HepG2 (cell line): ENCODE measurements around the gene TLE7. TPM values are rescaled to one million over a fixed set of nuclear protein-coding genes. Genes with fewer than 3 reads are reported as not detected.

Source experiments
- ATAC-seq: fragments of 200-7000 bp; cut with Tn5 transposase; 3 replicates; pipeline ENCODE4 v1.9.1; 2020; ENCODE audit warnings: mild to moderate bottlenecking, moderate library complexity
- BruUV-seq: library from RNA; stranded (reverse); fragments of 400-500 nt; replicated peaks from 2 replicates; lab custom pipeline; 2021; lab: Mats Ljungman, UMichigan
- CTCF ChIA-PET: fragments of 300-600 bp; formaldehyde crosslinking; extraction: SDS; loops from one replicate; lab custom pipeline; 2021; ENCODE audit warnings: low total read pairs, inconsistent platforms, low intra/inter-chr PET ratio; lab: Yijun Ruan, JAX
- POLR2A ChIA-PET: fragments of 350-600 bp; sonication (Branson Sonifier 250); formaldehyde crosslinking; loops from one replicate; lab custom pipeline; 2020; ENCODE audit warnings: antibody characterized with exemption, inconsistent platforms; lab: Yijun Ruan, JAX
- DNase-seq: peaks from one replicate; pipeline ENCODE4 v3.0.0-alpha.2; 2015; ENCODE audit warnings: low spot score
- FAIRE-seq: peaks from 3 replicates; lab custom pipeline; 2011; peaks lifted over from hg19 to GRCh38; lab: Jason Lieb, UNC
- H2AFZ ChIP-seq: one replicate; pipeline ENCODE4 v1.6.1; 2011; ENCODE audit warnings: low read length, inconsistent platforms
- H3K27ac ChIP-seq: fragments of 300-600 bp; 3 replicates; pipeline ENCODE4 v1.8.0; 2011; ENCODE audit warnings: mixed run types, mild to moderate bottlenecking, mixed read lengths, low read length, inconsistent platforms; ENCODE audit not compliant: insufficient read depth; ENCODE audit errors: extremely low read length
- H3K27me3 ChIP-seq, 2 experiments: fragments of 200-600 bp in 1 of 2; 2 replicates in 1 of 2; 3 replicates in 1 of 2; pipeline versions ENCODE4 v1.6.0 to v1.8.0; 2011; ENCODE audit warnings: low read length in 2 of 2, mild to moderate bottlenecking in 2 of 2, moderate library complexity in 2 of 2, inconsistent platforms in 1 of 2; ENCODE audit not compliant: insufficient read depth in 2 of 2, control insufficient read depth in 1 of 2
- H3K36me3 ChIP-seq, 2 experiments: fragments of 200-600 bp in 1 of 2; replicated peaks in 1 of 2; 2 replicates in 1 of 2; 3 replicates in 1 of 2; pipeline versions ENCODE4 v1.5.1 to v1.8.0; 2011; ENCODE audit warnings: low read length in 2 of 2, inconsistent platforms in 1 of 2; ENCODE audit not compliant: insufficient read depth in 2 of 2, control insufficient read depth in 1 of 2
- H3K4me1 ChIP-seq: 2 replicates; pipeline ENCODE4 v1.5.1; 2012; ENCODE audit warnings: low read length, inconsistent platforms; ENCODE audit not compliant: insufficient read depth
- H3K4me2 ChIP-seq: 2 replicates; pipeline ENCODE4 v1.6.0; 2011; ENCODE audit warnings: low read depth, low read length, inconsistent platforms
- H3K4me3 ChIP-seq, 3 experiments: fragments of 200-600 bp in 1 of 3; sonication (generic), shearing (Covaris generic) in 1 of 3; replicated peaks in 1 of 3; 2 replicates each; pipeline ENCODE4 v1.5.1; 2011 to 2016; ENCODE audit warnings: low read length in 3 of 3, inconsistent platforms in 2 of 3, low read depth in 2 of 3, mild to moderate bottlenecking in 2 of 3, control low read depth in 1 of 3, mixed read lengths in 1 of 3; ENCODE audit not compliant: insufficient read depth in 1 of 3
- H3K79me2 ChIP-seq: one replicate; pipeline ENCODE4 v1.6.1; 2011; ENCODE audit warnings: low read length, inconsistent platforms; ENCODE audit not compliant: insufficient read depth
- H3K9ac ChIP-seq: 2 replicates; pipeline ENCODE4 v1.6.0; 2011; ENCODE audit warnings: mild to moderate bottlenecking, low read depth, low read length, inconsistent platforms; ENCODE audit not compliant: insufficient read depth
- H3K9me3 ChIP-seq: 2 replicates; pipeline ENCODE4 v1.5.1; 2012; ENCODE audit warnings: mild to moderate bottlenecking, low read length
- H4K20me1 ChIP-seq: 2 replicates; pipeline ENCODE4 v1.6.0; 2011; ENCODE audit warnings: inconsistent platforms, mild to moderate bottlenecking, low read length, moderate library complexity; ENCODE audit not compliant: insufficient read depth
- FOSL1 ChIP-seq: sonication (generic); formaldehyde crosslinking; IDR thresholded peaks from 2 replicates; pipeline ENCODE4 v1.9.0; 2021; ENCODE audit warnings: missing genetic modification reagents, borderline replicate concordance
- HNRNPH1 ChIP-seq: fragments of 200-400 bp; formaldehyde crosslinking; optimal IDR thresholded peaks from 2 replicates; pipeline ENCODE3; 2017; ENCODE audit warnings: mild to moderate bottlenecking, low read depth, low read length
- KIAA2018 ChIP-seq: sonication (generic); formaldehyde crosslinking; IDR thresholded peaks from 2 replicates; pipeline ENCODE4 v1.5.0; 2020; ENCODE audit warnings: mild to moderate bottlenecking, missing genetic modification reagents, borderline replicate concordance
- PLSCR1 ChIP-seq: sonication (generic); formaldehyde crosslinking; IDR thresholded peaks from 2 replicates; pipeline ENCODE4 v1.5.0; 2020; ENCODE audit warnings: missing genetic modification reagents, mild to moderate bottlenecking, borderline replicate concordance
- TBP ChIP-seq: sonication (generic); formaldehyde crosslinking; IDR thresholded peaks from 2 replicates; pipeline ENCODE4 v1.5.0; 2020; ENCODE audit warnings: missing genetic modification reagents
- TEAD2 ChIP-seq: sonication (generic); formaldehyde crosslinking; IDR thresholded peaks from 2 replicates; pipeline ENCODE4 v1.9.0; 2021; ENCODE audit warnings: missing genetic modification reagents
- ZNF34 ChIP-seq: sonication (generic); formaldehyde crosslinking; IDR thresholded peaks from 2 replicates; pipeline ENCODE4 v1.4.0; 2020; ENCODE audit warnings: mild to moderate bottlenecking, missing genetic modification reagents, borderline replicate concordance
- ZNF577 ChIP-seq: sonication (generic); formaldehyde crosslinking; IDR thresholded peaks from 2 replicates; pipeline ENCODE4 v1.4.0; 2020; ENCODE audit warnings: mild to moderate bottlenecking, low read depth, missing genetic modification reagents, borderline replicate concordance
- ZNF652 ChIP-seq: IDR thresholded peaks from 2 replicates; pipeline ENCODE4 v1.6.1; 2016; ENCODE audit warnings: low read depth, borderline replicate concordance
- WGBS: methylation state at CpG from one replicate; pipeline ENCODE4 v1.1.6; 2017; ENCODE audit warnings: low lambda C conversion rate; 5-methylcytosine and 5-hydroxymethylcytosine counted together
- in situ Hi-C: cut with HindIII; loops from 2 replicates; pipeline ENCODE4 v1.10.0; 2017; ENCODE audit warnings: low pct_unique_long_range_greater_than_20kb; ENCODE audit not compliant: extremely low pct_ligation_motif_present
- intact Hi-C: fragments of 100-400 bp; cut with micrococcal nuclease; formaldehyde crosslinking; loops from one replicate; pipeline ENCODE4 v1.10.0; 2022; ENCODE audit not compliant: unreplicated experiment
- polyA plus RNA-seq, 8 experiments: library from polyadenylated mRNA; depleted of rRNA in 3 of 8; stranded (reverse) in 7 of 8; unstranded in 1 of 8; fragments of >200 nt; fragmentation: Illumina TruSeq in 4 of 8; extraction: Trizol in 4 of 8; gene quantifications; 2 replicates each; pipeline versions ENCODE4 v1.2.1 to v1.2.3, GENCODE V29; 2011 to 2016; ENCODE audit warnings: low read depth in 4 of 8, missing spikeins in 1 of 8, mixed read lengths in 1 of 8; ENCODE audit not compliant: insufficient read depth in 1 of 8
- total RNA-seq, 5 experiments: library from RNA; depleted of rRNA; stranded (reverse); fragments of >200 nt; fragmentation: Illumina TruSeq; extraction: Trizol; gene quantifications; 2 replicates each; pipeline ENCODE4 v1.2.3, GENCODE V29; 2016; ENCODE audit warnings: low read depth in 1 of 5
- TF ChIP-seq, protein P1 (sequence below): IDR thresholded peaks from 2 replicates; pipeline ENCODE4 v1.6.1; 2016
- TF ChIP-seq, protein P2 (sequence below): IDR thresholded peaks from 2 replicates; pipeline ENCODE4 v1.6.1; 2012; ENCODE audit warnings: low read length, improper control_type of control experiment

TLE7 gene
- total and polyA plus RNA-seq, 2 of the 13 experiments (the other 11 are each of a cell fraction or from before 2014, with no cell fraction given) = not detected

- Histone ChIP-seq H3K27ac (no peak overlapping the region), H3K36me3 (no peaks in the 10 kb centered on the region), H3K4me3 (no peak overlapping the region), H3K9ac (no peak overlapping the region), H3K79me2 (no peaks in the 10 kb centered on the region), H4K20me1 (no peaks in the 10 kb centered on the region), H2AFZ (no peak overlapping the region), H3K4me1 (no peaks in the 10 kb centered on the region), H3K27me3 (peaks cover 0 to 4% of the 10 kb centered on the region in 2 experiments; a peak in 2 of 5 replicates), H3K9me3 (no peaks in the 10 kb centered on the region), H3K4me2 (no peak overlapping the region)
- ChIA-PET POLR2A (no interaction called here), CTCF (no interaction called here)
- in situ Hi-C loops = loop anchor here (10.0 kb wide), 1 partner anchor 46 kb away; the partner anchor contains the start of gene TLE7
- intact Hi-C loops = no loop called here
- no peak for FAIRE-seq
- no peak for ATAC-seq
- WGBS = 0% methylated on average over 3 of the region's 3 CpGs
- no peak for DNase-seq
- no TSS peak for BruUV-seq
- TF ChIP-seq TEAD2 (CRISPR knock-in tag) = no peak
- TF ChIP-seq KIAA2018 (CRISPR knock-in tag) = no peak
- TF ChIP-seq, protein P1, sequence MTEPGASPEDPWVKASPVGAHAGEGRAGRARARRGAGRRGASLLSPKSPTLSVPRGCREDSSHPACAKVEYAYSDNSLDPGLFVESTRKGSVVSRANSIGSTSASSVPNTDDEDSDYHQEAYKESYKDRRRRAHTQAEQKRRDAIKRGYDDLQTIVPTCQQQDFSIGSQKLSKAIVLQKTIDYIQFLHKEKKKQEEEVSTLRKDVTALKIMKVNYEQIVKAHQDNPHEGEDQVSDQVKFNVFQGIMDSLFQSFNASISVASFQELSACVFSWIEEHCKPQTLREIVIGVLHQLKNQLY (CRISPR knock-in tag) = no peak
- TF ChIP-seq PLSCR1 (CRISPR knock-in tag) = no peak
- TF ChIP-seq TBP (CRISPR knock-in tag) = no peak
- TF ChIP-seq, protein P2, sequence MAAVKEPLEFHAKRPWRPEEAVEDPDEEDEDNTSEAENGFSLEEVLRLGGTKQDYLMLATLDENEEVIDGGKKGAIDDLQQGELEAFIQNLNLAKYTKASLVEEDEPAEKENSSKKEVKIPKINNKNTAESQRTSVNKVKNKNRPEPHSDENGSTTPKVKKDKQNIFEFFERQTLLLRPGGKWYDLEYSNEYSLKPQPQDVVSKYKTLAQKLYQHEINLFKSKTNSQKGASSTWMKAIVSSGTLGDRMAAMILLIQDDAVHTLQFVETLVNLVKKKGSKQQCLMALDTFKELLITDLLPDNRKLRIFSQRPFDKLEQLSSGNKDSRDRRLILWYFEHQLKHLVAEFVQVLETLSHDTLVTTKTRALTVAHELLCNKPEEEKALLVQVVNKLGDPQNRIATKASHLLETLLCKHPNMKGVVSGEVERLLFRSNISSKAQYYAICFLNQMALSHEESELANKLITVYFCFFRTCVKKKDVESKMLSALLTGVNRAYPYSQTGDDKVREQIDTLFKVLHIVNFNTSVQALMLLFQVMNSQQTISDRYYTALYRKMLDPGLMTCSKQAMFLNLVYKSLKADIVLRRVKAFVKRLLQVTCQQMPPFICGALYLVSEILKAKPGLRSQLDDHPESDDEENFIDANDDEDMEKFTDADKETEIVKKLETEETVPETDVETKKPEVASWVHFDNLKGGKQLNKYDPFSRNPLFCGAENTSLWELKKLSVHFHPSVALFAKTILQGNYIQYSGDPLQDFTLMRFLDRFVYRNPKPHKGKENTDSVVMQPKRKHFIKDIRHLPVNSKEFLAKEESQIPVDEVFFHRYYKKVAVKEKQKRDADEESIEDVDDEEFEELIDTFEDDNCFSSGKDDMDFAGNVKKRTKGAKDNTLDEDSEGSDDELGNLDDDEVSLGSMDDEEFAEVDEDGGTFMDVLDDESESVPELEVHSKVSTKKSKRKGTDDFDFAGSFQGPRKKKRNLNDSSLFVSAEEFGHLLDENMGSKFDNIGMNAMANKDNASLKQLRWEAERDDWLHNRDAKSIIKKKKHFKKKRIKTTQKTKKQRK = no peak
- no peak for TF ChIP-seq ZNF652
- no peak for TF ChIP-seq ZNF34 (CRISPR knock-in tag)
- TF ChIP-seq ZNF577 (CRISPR knock-in tag) = no peak
- no peak for TF ChIP-seq HNRNPH1
- TF ChIP-seq FOSL1 (CRISPR knock-in tag) = no peak
Observed at GRCh38 chr16:71491054-71491453, 49.2 kb upstream of the TLE7 start.
